ENCODE results near the gene RXFP3. TPM values are rescaled to one million over a fixed set of nuclear protein-coding genes. Genes with fewer than 3 reads are reported as not detected.

The RXFP3 gene
- total and polyA plus RNA-seq, 2 of the 8 experiments (the other 6 are each of a cell fraction or from before 2014, with no cell fraction given) = 0.15 TPM; not detected in 1

DNA sequence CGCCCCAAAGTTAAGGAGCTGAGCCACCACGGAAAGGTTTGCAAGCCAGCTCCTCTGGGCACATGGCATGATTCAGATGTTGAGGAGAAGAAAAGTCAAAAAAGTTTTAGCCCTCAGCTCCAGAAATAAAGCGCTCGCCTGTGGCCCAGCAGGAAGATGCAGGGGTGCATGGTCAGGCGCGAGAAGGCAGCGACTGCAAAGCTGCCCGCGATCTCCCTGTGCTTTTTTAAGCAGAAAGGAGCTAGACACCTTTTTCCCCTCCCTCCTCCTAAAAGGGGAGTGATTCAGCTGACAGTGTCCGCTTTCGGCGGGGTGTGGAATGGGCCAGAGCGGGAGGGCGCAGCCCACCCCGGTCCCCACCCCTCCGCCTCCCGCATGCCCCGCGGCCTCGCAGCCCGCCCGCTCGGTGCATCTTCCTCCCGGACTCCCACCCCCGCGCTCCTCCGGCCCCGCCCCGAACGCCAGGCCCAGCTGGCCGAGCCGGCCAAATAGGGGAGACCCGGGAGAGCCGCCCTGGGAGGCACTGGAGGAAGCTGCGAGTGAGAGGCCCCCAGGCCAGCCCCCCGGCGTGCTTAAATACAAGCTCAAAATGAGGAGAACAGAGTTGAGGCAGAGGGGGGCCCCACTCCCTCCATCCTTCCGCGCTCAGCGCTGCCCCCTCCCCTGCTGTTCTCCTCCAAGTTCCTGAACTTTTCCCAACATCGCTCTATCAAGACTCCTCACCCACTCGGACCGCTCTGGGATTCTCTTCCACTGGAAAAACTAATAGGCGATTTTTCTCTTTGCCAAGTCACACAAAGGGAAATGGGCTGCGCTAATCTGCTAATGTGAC is 44.2 kb upstream of the RXFP3 start, which contains the start of gene ADAMTS12 (continued):
- TF ChIP-seq, protein P1, sequence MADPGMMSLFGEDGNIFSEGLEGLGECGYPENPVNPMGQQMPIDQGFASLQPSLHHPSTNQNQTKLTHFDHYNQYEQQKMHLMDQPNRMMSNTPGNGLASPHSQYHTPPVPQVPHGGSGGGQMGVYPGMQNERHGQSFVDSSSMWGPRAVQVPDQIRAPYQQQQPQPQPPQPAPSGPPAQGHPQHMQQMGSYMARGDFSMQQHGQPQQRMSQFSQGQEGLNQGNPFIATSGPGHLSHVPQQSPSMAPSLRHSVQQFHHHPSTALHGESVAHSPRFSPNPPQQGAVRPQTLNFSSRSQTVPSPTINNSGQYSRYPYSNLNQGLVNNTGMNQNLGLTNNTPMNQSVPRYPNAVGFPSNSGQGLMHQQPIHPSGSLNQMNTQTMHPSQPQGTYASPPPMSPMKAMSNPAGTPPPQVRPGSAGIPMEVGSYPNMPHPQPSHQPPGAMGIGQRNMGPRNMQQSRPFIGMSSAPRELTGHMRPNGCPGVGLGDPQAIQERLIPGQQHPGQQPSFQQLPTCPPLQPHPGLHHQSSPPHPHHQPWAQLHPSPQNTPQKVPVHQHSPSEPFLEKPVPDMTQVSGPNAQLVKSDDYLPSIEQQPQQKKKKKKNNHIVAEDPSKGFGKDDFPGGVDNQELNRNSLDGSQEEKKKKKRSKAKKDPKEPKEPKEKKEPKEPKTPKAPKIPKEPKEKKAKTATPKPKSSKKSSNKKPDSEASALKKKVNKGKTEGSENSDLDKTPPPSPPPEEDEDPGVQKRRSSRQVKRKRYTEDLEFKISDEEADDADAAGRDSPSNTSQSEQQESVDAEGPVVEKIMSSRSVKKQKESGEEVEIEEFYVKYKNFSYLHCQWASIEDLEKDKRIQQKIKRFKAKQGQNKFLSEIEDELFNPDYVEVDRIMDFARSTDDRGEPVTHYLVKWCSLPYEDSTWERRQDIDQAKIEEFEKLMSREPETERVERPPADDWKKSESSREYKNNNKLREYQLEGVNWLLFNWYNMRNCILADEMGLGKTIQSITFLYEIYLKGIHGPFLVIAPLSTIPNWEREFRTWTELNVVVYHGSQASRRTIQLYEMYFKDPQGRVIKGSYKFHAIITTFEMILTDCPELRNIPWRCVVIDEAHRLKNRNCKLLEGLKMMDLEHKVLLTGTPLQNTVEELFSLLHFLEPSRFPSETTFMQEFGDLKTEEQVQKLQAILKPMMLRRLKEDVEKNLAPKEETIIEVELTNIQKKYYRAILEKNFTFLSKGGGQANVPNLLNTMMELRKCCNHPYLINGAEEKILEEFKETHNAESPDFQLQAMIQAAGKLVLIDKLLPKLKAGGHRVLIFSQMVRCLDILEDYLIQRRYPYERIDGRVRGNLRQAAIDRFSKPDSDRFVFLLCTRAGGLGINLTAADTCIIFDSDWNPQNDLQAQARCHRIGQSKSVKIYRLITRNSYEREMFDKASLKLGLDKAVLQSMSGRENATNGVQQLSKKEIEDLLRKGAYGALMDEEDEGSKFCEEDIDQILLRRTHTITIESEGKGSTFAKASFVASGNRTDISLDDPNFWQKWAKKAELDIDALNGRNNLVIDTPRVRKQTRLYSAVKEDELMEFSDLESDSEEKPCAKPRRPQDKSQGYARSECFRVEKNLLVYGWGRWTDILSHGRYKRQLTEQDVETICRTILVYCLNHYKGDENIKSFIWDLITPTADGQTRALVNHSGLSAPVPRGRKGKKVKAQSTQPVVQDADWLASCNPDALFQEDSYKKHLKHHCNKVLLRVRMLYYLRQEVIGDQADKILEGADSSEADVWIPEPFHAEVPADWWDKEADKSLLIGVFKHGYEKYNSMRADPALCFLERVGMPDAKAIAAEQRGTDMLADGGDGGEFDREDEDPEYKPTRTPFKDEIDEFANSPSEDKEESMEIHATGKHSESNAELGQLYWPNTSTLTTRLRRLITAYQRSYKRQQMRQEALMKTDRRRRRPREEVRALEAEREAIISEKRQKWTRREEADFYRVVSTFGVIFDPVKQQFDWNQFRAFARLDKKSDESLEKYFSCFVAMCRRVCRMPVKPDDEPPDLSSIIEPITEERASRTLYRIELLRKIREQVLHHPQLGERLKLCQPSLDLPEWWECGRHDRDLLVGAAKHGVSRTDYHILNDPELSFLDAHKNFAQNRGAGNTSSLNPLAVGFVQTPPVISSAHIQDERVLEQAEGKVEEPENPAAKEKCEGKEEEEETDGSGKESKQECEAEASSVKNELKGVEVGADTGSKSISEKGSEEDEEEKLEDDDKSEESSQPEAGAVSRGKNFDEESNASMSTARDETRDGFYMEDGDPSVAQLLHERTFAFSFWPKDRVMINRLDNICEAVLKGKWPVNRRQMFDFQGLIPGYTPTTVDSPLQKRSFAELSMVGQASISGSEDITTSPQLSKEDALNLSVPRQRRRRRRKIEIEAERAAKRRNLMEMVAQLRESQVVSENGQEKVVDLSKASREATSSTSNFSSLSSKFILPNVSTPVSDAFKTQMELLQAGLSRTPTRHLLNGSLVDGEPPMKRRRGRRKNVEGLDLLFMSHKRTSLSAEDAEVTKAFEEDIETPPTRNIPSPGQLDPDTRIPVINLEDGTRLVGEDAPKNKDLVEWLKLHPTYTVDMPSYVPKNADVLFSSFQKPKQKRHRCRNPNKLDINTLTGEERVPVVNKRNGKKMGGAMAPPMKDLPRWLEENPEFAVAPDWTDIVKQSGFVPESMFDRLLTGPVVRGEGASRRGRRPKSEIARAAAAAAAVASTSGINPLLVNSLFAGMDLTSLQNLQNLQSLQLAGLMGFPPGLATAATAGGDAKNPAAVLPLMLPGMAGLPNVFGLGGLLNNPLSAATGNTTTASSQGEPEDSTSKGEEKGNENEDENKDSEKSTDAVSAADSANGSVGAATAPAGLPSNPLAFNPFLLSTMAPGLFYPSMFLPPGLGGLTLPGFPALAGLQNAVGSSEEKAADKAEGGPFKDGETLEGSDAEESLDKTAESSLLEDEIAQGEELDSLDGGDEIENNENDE (IDR thresholded peaks at IDR 0.05; ENCODE audit: insufficient replicate concordance, low read length) = no peak
- TF ChIP-seq ZNF274 (IDR thresholded peaks at IDR 0.05; ENCODE audit: borderline replicate concordance, extremely low read depth, low read length) = no peak
- no peak for TF ChIP-seq CHD2 (IDR thresholded peaks at IDR 0.05; ENCODE audit: low read length)
- TF ChIP-seq, protein P2, sequence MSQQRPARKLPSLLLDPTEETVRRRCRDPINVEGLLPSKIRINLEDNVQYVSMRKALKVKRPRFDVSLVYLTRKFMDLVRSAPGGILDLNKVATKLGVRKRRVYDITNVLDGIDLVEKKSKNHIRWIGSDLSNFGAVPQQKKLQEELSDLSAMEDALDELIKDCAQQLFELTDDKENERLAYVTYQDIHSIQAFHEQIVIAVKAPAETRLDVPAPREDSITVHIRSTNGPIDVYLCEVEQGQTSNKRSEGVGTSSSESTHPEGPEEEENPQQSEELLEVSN (IDR thresholded peaks at IDR 0.05) = peak; percentile 8; the same call in 1 of the 2 replicates
- TF ChIP-seq, protein P3, sequence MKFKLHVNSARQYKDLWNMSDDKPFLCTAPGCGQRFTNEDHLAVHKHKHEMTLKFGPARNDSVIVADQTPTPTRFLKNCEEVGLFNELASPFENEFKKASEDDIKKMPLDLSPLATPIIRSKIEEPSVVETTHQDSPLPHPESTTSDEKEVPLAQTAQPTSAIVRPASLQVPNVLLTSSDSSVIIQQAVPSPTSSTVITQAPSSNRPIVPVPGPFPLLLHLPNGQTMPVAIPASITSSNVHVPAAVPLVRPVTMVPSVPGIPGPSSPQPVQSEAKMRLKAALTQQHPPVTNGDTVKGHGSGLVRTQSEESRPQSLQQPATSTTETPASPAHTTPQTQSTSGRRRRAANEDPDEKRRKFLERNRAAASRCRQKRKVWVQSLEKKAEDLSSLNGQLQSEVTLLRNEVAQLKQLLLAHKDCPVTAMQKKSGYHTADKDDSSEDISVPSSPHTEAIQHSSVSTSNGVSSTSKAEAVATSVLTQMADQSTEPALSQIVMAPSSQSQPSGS (IDR thresholded peaks at IDR 0.05; ENCODE audit: low read length) = no peak
